Loucy (cell line): Measurements from ENCODE around the gene ARF4.

Source experiments
- CTCF ChIP-seq: fragments of 200-600 bp; sonication (generic); conservative IDR thresholded peaks from 2 replicates; pipeline ENCODE4 v1.5.1; 2014; ENCODE audit warnings: mild to moderate bottlenecking, antibody characterized with exemption, low read length
- EZH2phosphoT487 ChIP-seq: fragments of 200-600 bp; IDR thresholded peaks from 2 replicates; pipeline ENCODE4 v1.6.1; 2018; ENCODE audit warnings: antibody characterized with exemption, mild to moderate bottlenecking, moderate library complexity, borderline replicate concordance

GRCh38 chr3:57530071-57530608 is 67.0 kb downstream of the ARF4 start:
- TF ChIP-seq CTCF (no peak), EZH2phosphoT487 (no peak)
